K562 (cell line): ENCODE results near the gene SCAP. TPM values are rescaled to one million over a fixed set of nuclear protein-coding genes. Genes with fewer than 3 reads are reported as not detected.
"Not testable (repeated sequence)": the region's sequence is repeated elsewhere in the genome, so short reads cannot be mapped to it uniquely, and the experiment has no call there.

ENCODE experiments used
- ATAC-seq: fragments of 200-7000 bp; cut with Tn5 transposase; 3 replicates; pipeline ENCODE4 v1.9.1; 2020; ENCODE audit warnings: moderate library complexity
- BruUV-seq: library from RNA; stranded (reverse); fragments of 400-500 nt; replicated peaks from 2 replicates; lab custom pipeline; 2021; lab: Mats Ljungman, UMichigan
- CTCF ChIA-PET: fragments of 300-600 bp; formaldehyde crosslinking; extraction: SDS; loops from one replicate; lab custom pipeline; 2021; ENCODE audit warnings: low intra/inter-chr PET ratio; lab: Yijun Ruan, JAX
- POLR2A ChIA-PET: fragments of 300-600, 350-650 bp; sonication (Branson Sonifier 250); formaldehyde crosslinking; extraction: SDS; loops from one replicate; lab custom pipeline; 2021; ENCODE audit warnings: antibody characterized with exemption, inconsistent platforms; lab: Yijun Ruan, JAX
- DNase-seq, 4 experiments: peaks; one replicate each; pipeline versions ENCODE4 v3.0.0 to v3.0.0-alpha.2; 2011 to 2018; ENCODE audit warnings: low spot score in 3 of 4, mixed read lengths in 3 of 4; ENCODE audit errors: extremely low read depth in 1 of 4
- FAIRE-seq: peaks from 2 replicates; lab custom pipeline; 2011; peaks lifted over from hg19 to GRCh38; lab: Jason Lieb, UNC
- H2AFZ ChIP-seq: 2 replicates; pipeline ENCODE4 v1.6.0; 2011; ENCODE audit warnings: low read depth, low read length, control low read depth, inconsistent platforms
- H3K27ac ChIP-seq: fragments of 200-600 bp; 3 replicates; pipeline ENCODE4 v1.8.0; 2011; ENCODE audit warnings: low read depth, mild to moderate bottlenecking, control low read depth, inconsistent platforms, low read length, moderate library complexity, mixed read lengths; ENCODE audit errors: extremely low read depth
- H3K27me3 ChIP-seq, 2 experiments: fragments of 300-600 bp in 1 of 2; 2 replicates in 1 of 2; 3 replicates in 1 of 2; pipeline versions ENCODE4 v1.6.0 to v1.8.0; 2011; ENCODE audit warnings: inconsistent platforms in 2 of 2, low read length in 2 of 2, mild to moderate bottlenecking in 1 of 2, mixed read lengths in 1 of 2, moderate library complexity in 1 of 2; ENCODE audit not compliant: control insufficient read depth in 2 of 2, insufficient read depth in 2 of 2
- H3K36me3 ChIP-seq: fragments of 300-600 bp; 3 replicates; pipeline ENCODE4 v1.8.0; 2011; ENCODE audit warnings: mild to moderate bottlenecking, low read length, inconsistent platforms; ENCODE audit not compliant: control insufficient read depth, insufficient read depth
- H3K4me1 ChIP-seq, 2 experiments: fragments of 200-600 bp in 1 of 2; replicated peaks in 1 of 2; 2 replicates in 1 of 2; 3 replicates in 1 of 2; pipeline versions ENCODE4 v1.5.1 to v1.8.0; 2011; ENCODE audit warnings: inconsistent platforms in 2 of 2, low read length in 2 of 2, mild to moderate bottlenecking in 1 of 2, mixed read lengths in 1 of 2, moderate library complexity in 1 of 2; ENCODE audit not compliant: control insufficient read depth in 2 of 2, insufficient read depth in 2 of 2
- H3K4me2 ChIP-seq: 2 replicates; pipeline ENCODE4 v1.6.1; 2011; ENCODE audit warnings: low read length, control low read depth, inconsistent platforms, mixed read lengths; ENCODE audit not compliant: insufficient read depth
- H3K4me3 ChIP-seq: fragments of 200-600 bp; sonication (generic), shearing (Covaris generic); 2 replicates; pipeline ENCODE4 v1.5.1; 2016; ENCODE audit warnings: control low read depth, inconsistent platforms
- H3K79me2 ChIP-seq: fragments of 200-600 bp; 3 replicates; pipeline ENCODE4 v1.8.0; 2011; ENCODE audit warnings: low read length, inconsistent platforms; ENCODE audit not compliant: control insufficient read depth, insufficient read depth
- H3K9ac ChIP-seq, 2 experiments: 2 replicates each; pipeline versions ENCODE4 v1.6.0 to v1.6.1; 2011; ENCODE audit warnings: low read depth in 2 of 2, low read length in 2 of 2, control low read depth in 1 of 2, inconsistent platforms in 1 of 2, mild to moderate bottlenecking in 1 of 2, mixed read lengths in 1 of 2; ENCODE audit not compliant: insufficient read depth in 1 of 2
- H3K9me1 ChIP-seq: one replicate; pipeline ENCODE4 v1.6.0; 2011; ENCODE audit warnings: inconsistent platforms, mild to moderate bottlenecking, low read length, moderate library complexity; ENCODE audit not compliant: control insufficient read depth, insufficient read depth
- H3K9me3 ChIP-seq: replicated peaks from 2 replicates; pipeline ENCODE4 v1.5.1; 2011; ENCODE audit warnings: low read depth, low read length, inconsistent platforms; ENCODE audit not compliant: control insufficient read depth, insufficient read depth
- H4K20me1 ChIP-seq: replicated peaks from 2 replicates; pipeline ENCODE4 v1.6.1; 2011; ENCODE audit warnings: low read length, inconsistent platforms, mixed read lengths; ENCODE audit not compliant: control insufficient read depth, insufficient read depth
- SNRNP70 ChIP-seq: fragments of 200-400 bp; formaldehyde crosslinking; optimal IDR thresholded peaks from 2 replicates; pipeline ENCODE3; 2017; ENCODE audit warnings: low read depth, low read length
- WGBS: fragments of 100-300 bp; shearing (Covaris generic); methylation state at CpG from one replicate; pipeline ENCODE4 v1.1.6; 2016; ENCODE audit warnings: low coverage, mixed read lengths; ENCODE audit not compliant: insufficient coverage; ENCODE audit errors: missing lambda C conversion rate; 5-methylcytosine and 5-hydroxymethylcytosine counted together
- in situ Hi-C: fragments of 300-500 bp; cut with MboI; formaldehyde crosslinking; loops from 4 replicates; pipeline ENCODE4 v1.15.0; 2018; ENCODE audit warnings: inconsistent platforms, mixed read lengths
- intact Hi-C: fragments of 100-400 bp; cut with micrococcal nuclease; formaldehyde crosslinking; loops from 2 replicates; pipeline ENCODE4 v1.14.2; 2022
- polyA plus RNA-seq, 8 experiments: library from polyadenylated mRNA; depleted of rRNA in 4 of 8; stranded (reverse) in 5 of 8; unstranded in 3 of 8; fragments of >200 nt; fragmentation: Nextera tagmentation in 2 of 8; fragmentation: Illumina TruSeq in 1 of 8; extraction: Ambion mirVana in 2 of 8; extraction: Trizol in 1 of 8; gene quantifications; 2 replicates each; pipeline versions ENCODE4 v1.2.1 to v1.2.3, GENCODE V29; 2011 to 2014; ENCODE audit warnings: inconsistent platforms in 1 of 8, missing spikeins in 1 of 8
- total RNA-seq, 7 experiments: library from RNA; depleted of rRNA in 6 of 7; stranded (reverse); fragments of >200 nt in 6 of 7; fragmentation: Illumina TruSeq in 2 of 7; extraction: Trizol in 2 of 7; gene quantifications; 2 replicates each; pipeline versions ENCODE4 v1.2.1 to v1.2.3, GENCODE V29; 2011 to 2021; ENCODE audit warnings: low replicate concordance in 1 of 7
- TF ChIP-seq, protein P1 (sequence below): fragments of 450-650 bp; IDR thresholded peaks from 2 replicates; pipeline ENCODE4 v1.6.1; 2016; ENCODE audit warnings: mild to moderate bottlenecking, moderate library complexity
- TF ChIP-seq, protein P2 (sequence below): fragments of 450-650 bp; formaldehyde crosslinking; IDR thresholded peaks from 2 replicates; pipeline ENCODE4 v1.4.0; 2020; ENCODE audit warnings: mild to moderate bottlenecking, moderate library complexity

Gene SCAP
- total and polyA plus RNA-seq, 9 of the 15 experiments (the other 6 are each of a cell fraction or from before 2014, with no cell fraction given): 2.6 to 104 (median 37.8) TPM

DNA sequence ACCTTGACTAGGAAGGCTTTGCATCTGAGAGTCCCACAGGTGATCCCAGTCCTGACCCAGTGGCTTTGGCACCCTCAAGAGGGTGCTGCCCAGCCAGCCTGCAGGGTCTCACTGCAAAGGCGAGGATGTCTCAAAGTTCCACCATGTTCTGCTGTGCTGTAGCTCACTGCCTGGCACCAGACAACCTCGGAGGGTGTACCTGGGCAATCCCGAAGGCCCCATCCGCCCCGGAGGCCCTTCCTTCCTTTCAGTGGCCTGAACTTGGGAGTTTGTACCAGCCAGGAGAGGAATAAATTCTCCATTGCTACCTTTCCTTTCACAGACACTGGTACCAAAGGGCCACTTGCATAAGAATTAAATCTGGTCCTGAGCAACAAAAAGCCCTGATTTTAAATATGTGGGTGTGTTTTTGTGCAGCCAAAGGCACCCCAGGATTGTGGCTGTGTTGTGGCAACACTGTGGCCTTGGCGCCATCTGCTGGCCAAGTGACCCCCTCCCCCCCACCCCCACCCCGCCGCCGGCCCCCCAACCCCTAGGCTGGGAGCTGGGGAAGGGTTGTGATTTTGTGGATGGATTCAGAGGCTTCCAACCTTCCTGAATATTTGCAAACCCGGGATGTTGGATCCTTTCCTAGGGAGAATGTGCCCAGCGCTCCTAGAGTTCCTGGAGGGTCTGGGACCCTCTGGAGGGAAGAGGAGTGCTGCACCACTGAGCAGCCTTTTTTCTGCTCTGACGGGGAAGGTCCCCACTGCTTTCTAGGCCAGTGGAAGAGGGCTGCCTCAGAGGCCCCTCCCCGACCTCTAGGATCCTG, 104.6 kb downstream of the SCAP start (continued):
- TF ChIP-seq, protein P1, sequence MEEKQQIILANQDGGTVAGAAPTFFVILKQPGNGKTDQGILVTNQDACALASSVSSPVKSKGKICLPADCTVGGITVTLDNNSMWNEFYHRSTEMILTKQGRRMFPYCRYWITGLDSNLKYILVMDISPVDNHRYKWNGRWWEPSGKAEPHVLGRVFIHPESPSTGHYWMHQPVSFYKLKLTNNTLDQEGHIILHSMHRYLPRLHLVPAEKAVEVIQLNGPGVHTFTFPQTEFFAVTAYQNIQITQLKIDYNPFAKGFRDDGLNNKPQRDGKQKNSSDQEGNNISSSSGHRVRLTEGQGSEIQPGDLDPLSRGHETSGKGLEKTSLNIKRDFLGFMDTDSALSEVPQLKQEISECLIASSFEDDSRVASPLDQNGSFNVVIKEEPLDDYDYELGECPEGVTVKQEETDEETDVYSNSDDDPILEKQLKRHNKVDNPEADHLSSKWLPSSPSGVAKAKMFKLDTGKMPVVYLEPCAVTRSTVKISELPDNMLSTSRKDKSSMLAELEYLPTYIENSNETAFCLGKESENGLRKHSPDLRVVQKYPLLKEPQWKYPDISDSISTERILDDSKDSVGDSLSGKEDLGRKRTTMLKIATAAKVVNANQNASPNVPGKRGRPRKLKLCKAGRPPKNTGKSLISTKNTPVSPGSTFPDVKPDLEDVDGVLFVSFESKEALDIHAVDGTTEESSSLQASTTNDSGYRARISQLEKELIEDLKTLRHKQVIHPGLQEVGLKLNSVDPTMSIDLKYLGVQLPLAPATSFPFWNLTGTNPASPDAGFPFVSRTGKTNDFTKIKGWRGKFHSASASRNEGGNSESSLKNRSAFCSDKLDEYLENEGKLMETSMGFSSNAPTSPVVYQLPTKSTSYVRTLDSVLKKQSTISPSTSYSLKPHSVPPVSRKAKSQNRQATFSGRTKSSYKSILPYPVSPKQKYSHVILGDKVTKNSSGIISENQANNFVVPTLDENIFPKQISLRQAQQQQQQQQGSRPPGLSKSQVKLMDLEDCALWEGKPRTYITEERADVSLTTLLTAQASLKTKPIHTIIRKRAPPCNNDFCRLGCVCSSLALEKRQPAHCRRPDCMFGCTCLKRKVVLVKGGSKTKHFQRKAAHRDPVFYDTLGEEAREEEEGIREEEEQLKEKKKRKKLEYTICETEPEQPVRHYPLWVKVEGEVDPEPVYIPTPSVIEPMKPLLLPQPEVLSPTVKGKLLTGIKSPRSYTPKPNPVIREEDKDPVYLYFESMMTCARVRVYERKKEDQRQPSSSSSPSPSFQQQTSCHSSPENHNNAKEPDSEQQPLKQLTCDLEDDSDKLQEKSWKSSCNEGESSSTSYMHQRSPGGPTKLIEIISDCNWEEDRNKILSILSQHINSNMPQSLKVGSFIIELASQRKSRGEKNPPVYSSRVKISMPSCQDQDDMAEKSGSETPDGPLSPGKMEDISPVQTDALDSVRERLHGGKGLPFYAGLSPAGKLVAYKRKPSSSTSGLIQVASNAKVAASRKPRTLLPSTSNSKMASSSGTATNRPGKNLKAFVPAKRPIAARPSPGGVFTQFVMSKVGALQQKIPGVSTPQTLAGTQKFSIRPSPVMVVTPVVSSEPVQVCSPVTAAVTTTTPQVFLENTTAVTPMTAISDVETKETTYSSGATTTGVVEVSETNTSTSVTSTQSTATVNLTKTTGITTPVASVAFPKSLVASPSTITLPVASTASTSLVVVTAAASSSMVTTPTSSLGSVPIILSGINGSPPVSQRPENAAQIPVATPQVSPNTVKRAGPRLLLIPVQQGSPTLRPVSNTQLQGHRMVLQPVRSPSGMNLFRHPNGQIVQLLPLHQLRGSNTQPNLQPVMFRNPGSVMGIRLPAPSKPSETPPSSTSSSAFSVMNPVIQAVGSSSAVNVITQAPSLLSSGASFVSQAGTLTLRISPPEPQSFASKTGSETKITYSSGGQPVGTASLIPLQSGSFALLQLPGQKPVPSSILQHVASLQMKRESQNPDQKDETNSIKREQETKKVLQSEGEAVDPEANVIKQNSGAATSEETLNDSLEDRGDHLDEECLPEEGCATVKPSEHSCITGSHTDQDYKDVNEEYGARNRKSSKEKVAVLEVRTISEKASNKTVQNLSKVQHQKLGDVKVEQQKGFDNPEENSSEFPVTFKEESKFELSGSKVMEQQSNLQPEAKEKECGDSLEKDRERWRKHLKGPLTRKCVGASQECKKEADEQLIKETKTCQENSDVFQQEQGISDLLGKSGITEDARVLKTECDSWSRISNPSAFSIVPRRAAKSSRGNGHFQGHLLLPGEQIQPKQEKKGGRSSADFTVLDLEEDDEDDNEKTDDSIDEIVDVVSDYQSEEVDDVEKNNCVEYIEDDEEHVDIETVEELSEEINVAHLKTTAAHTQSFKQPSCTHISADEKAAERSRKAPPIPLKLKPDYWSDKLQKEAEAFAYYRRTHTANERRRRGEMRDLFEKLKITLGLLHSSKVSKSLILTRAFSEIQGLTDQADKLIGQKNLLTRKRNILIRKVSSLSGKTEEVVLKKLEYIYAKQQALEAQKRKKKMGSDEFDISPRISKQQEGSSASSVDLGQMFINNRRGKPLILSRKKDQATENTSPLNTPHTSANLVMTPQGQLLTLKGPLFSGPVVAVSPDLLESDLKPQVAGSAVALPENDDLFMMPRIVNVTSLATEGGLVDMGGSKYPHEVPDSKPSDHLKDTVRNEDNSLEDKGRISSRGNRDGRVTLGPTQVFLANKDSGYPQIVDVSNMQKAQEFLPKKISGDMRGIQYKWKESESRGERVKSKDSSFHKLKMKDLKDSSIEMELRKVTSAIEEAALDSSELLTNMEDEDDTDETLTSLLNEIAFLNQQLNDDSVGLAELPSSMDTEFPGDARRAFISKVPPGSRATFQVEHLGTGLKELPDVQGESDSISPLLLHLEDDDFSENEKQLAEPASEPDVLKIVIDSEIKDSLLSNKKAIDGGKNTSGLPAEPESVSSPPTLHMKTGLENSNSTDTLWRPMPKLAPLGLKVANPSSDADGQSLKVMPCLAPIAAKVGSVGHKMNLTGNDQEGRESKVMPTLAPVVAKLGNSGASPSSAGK: no peak
- no peak for TF ChIP-seq SNRNP70
- TF ChIP-seq, protein P2, sequence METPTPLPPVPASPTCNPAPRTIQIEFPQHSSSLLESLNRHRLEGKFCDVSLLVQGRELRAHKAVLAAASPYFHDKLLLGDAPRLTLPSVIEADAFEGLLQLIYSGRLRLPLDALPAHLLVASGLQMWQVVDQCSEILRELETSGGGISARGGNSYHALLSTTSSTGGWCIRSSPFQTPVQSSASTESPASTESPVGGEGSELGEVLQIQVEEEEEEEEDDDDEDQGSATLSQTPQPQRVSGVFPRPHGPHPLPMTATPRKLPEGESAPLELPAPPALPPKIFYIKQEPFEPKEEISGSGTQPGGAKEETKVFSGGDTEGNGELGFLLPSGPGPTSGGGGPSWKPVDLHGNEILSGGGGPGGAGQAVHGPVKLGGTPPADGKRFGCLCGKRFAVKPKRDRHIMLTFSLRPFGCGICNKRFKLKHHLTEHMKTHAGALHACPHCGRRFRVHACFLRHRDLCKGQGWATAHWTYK (CRISPR knock-in tag): no peak
- TF ChIP-seq, all 486 proteins: peak for 10

DNA sequence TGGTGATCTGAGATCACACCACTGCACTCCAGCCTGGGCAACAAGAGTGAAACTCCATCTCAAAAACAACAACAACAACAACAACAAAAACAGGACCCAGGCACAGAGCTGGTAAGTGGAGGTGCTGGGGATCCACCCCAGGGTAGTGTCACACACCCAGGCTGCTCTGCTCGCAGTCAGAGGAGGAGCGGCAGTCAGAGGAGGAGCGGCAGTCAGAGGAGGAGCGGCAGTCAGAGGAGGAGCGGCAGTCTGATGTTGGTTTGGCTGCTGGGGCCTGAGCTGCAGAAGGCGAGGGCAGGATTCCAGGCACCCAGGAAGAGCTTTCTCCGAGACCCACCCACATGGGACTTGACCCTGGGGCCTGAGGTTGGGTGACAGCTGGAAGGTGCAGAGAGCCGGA, 105.7 kb downstream of the SCAP start:
- H3K27ac ChIP-seq, H3K4me2 ChIP-seq, H3K79me2 ChIP-seq, H3K9me3 ChIP-seq, H3K9ac ChIP-seq, H3K9me1 ChIP-seq, H2AFZ ChIP-seq, H3K4me3 ChIP-seq, in situ Hi-C loops, H3K27me3 ChIP-seq, H3K4me1 ChIP-seq, H3K36me3 ChIP-seq, ATAC-seq, BruUV-seq, FAIRE-seq, H4K20me1 ChIP-seq, DNase-seq: not testable (repeated sequence)
- POLR2A ChIA-PET: interaction anchor here (0.7 to 1.7 kb wide), 2 partner anchors 10 to 155 kb away, joined by 4 to 6 read pairs; partner anchors contain the start of gene PTPN23
- intact Hi-C loops: loop anchor here (10.0 kb wide), 3 partner anchors 355 to 665 kb away; partner anchors contain the start of genes MYL3 and TMIE
- WGBS: 77% methylated on average over 8 of the region's 8 CpGs
- CTCF ChIA-PET: interaction anchor here (0.6 to 1.7 kb wide), 4 partner anchors 46 to 665 kb away, joined by 3 to 9 read pairs (median 4); no protein-coding TSS in a partner anchor
